Gastroesophageal sphincter (tissue), 4 donors: ENCODE measurements around the gene RBKS. TPM values are rescaled to one million over a fixed set of nuclear protein-coding genes. Genes with fewer than 3 reads are reported as not detected.

Source experiments
- ATAC-seq: fragments of 150-250 bp; one replicate; pipeline ENCODE4 v1.9.1; 2016; ENCODE audit warnings: mild to moderate bottlenecking, moderate library complexity
- H3K27ac ChIP-seq, 4 donors: fragments of 200-600 bp; sonication (generic) in 3 of 4; 1 replicate in 3 of 4; 2 replicates in 1 of 4; pipeline ENCODE4 v1.5.1; 2016 to 2019
- H3K27me3 ChIP-seq: fragments of 200-600 bp; sonication (generic); one replicate; pipeline ENCODE4 v1.5.1; 2019
- H3K36me3 ChIP-seq, 2 donors: fragments of 200-600 bp; sonication (generic); one replicate each; pipeline ENCODE4 v1.5.1; 2019; ENCODE audit warnings: control low read depth in 1 of 2
- H3K4me1 ChIP-seq, 3 donors: fragments of 200-600 bp; sonication (generic); 1 replicate in 2 of 3; 2 replicates in 1 of 3; pipeline ENCODE4 v1.5.1; 2016 to 2019; ENCODE audit warnings: control low read depth in 2 of 3
- H3K4me3 ChIP-seq, 2 donors: fragments of 200-600 bp; sonication (generic); one replicate each; pipeline ENCODE4 v1.5.1; 2019; ENCODE audit warnings: mild to moderate bottlenecking in 1 of 2, moderate library complexity in 1 of 2
- H3K9me3 ChIP-seq, 3 donors: fragments of 200-600 bp; sonication (generic); one replicate each; pipeline ENCODE4 v1.5.1; 2017 to 2019; ENCODE audit warnings: control low read depth in 2 of 3
- CTCF ChIP-seq, 4 experiments: fragments of 200-600 bp in 2 of 4; fragments of 450-650 bp in 2 of 4; sonication (generic) in 1 of 4; IDR thresholded peaks; one replicate each; pipeline ENCODE4 v1.5.1; 2017 to 2019; ENCODE audit warnings: antibody characterized with exemption in 4 of 4, mild to moderate bottlenecking in 2 of 4, moderate library complexity in 2 of 4
- EP300 ChIP-seq: sonication (generic); formaldehyde crosslinking; IDR thresholded peaks from one replicate; pipeline ENCODE4 v1.6.1; 2017; ENCODE audit warnings: antibody characterized with exemption, mild to moderate bottlenecking
- POLR2A ChIP-seq, 2 donors: fragments of 450-650 bp; IDR thresholded peaks; one replicate each; pipeline ENCODE4 v1.6.1; 2017; ENCODE audit warnings: antibody characterized with exemption in 2 of 2, mild to moderate bottlenecking in 2 of 2, moderate library complexity in 1 of 2
- POLR2AphosphoS5 ChIP-seq: sonication (generic); formaldehyde crosslinking; IDR thresholded peaks from one replicate; pipeline ENCODE4 v1.6.1; 2017; ENCODE audit warnings: antibody characterized with exemption
- WGBS, 2 donors: methylation state at CpG; one replicate each; pipeline ENCODE4 v1.1.5; 2018; ENCODE audit warnings: low coverage in 1 of 2; 5-methylcytosine and 5-hydroxymethylcytosine counted together
- total RNA-seq, 4 donors: library from RNA; depleted of rRNA; stranded (reverse); fragments of >200 nt; gene quantifications; one replicate each; pipeline ENCODE4 v1.1.0, GENCODE V29; 2016

The RBKS gene
- total RNA-seq, 4 donors from 2014 or later: 0.81 to 2.4 (median 1.6) TPM

DNA sequence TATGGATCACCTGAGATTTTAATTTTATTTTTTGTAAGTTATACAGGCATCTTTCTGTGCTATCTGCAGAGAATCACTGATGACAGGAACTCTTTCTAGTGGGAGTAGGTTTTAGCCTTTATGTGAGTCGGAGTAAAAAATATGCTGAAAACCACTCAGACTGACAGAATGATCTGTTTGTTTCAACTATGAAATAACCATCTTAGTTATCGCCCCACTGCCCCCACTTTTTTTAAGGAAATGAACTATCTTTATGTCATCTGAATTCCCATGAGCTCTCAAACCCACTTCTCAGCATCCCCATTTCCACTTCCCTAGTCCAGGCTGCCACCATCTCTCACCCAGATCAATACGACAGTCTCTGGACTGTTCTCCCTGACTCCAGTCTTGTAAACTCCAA is 79.7 kb downstream of the RBKS start:
- WGBS, 2 donors: 76 to 83% methylated on average over 2 to 3 of the region's 3 CpGs
- ATAC-seq: no peak
- Histone ChIP-seq H3K27ac (peak overlapping the region in 2 of 4 donors; percentile 38 to 67), H3K4me1 (peaks cover 0 to 14% (median 3%) of the 10 kb centered on the region in 3 donors), H3K4me3 (no peak overlapping the region), H3K27me3 (no peaks in the 10 kb centered on the region), H3K36me3 (no peaks in the 10 kb centered on the region), H3K9me3 (no peaks in the 10 kb centered on the region)
- TF ChIP-seq EP300 (no peak), CTCF (IDR thresholded peaks at IDR 0.05) (no peak), POLR2A (IDR thresholded peaks at IDR 0.05) (no peak), POLR2AphosphoS5 (no peak)

DNA sequence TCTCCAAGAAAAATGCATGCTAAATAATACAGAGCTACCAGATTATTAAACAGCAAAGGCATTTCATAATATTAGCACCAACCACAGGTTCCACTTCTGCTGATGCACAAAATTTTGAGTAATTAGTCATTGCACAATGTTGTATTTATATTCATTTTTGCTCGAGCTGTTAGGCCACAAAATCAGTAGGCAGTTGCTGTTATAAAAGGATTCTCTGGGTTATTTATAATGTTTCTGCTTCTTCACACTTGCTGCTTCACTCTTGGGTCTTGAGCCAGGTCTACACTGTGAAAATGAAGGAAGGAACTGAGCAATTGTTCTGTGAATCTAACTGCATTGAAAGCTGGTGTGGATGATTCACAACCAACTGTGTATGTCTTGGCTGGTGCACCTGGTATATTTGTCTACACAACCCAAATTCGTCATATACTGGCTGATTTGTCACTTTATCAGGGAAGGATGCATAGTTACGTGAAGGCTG is 80.4 kb downstream of the RBKS start:
- Histone ChIP-seq H3K9me3 (no peaks in the 10 kb centered on the region), H3K27me3 (no peaks in the 10 kb centered on the region), H3K4me1 (peaks cover 0 to 14% (median 3%) of the 10 kb centered on the region in 3 donors), H3K27ac (peak overlapping the region; percentile 16 to 67 (median 46)), H3K36me3 (no peaks in the 10 kb centered on the region), H3K4me3 (no peak overlapping the region)
- no peak for TF ChIP-seq CTCF (IDR thresholded peaks at IDR 0.05)
- 16 to 27% methylated on average over 3 of the region's 3 CpGs for WGBS, 2 donors
- ATAC-seq: no peak

DNA sequence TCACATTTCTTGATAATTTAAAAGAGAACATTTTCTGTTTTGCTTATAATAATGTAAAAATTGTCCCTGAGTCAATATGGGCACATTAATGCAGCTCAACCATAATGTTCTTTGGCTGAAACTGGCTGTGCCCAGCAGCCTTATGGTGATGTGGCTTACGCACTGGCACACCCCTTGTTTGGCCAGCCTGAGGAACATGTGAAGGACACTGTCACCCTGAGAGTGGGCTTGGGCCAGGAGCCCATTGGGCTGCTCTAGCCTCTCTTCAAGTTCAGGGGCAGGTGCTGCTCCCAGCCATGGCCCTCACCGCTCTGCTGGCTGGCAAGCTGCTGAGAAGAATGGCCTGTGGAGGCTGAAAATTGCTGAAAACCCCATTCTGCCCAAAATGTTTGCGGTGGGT is 81.2 kb downstream of the RBKS start:
- no peak for TF ChIP-seq POLR2AphosphoS5
- no peak for TF ChIP-seq CTCF (IDR thresholded peaks at IDR 0.05)
- no peak for TF ChIP-seq POLR2A (IDR thresholded peaks at IDR 0.05)
- TF ChIP-seq EP300: no peak
- peak overlapping the region in 2 of 4 donors; percentile 38 to 55 for H3K27ac ChIP-seq
- H3K9me3 ChIP-seq: no peaks in the 10 kb centered on the region
- no peak overlapping the region for H3K4me3 ChIP-seq
- WGBS, 2 donors: 83 to 94% methylated on average over 1 to 3 of the region's 3 CpGs
- no peaks in the 10 kb centered on the region for H3K27me3 ChIP-seq
- ATAC-seq: no peak
- H3K4me1 ChIP-seq: peaks cover 0 to 14% (median 3%) of the 10 kb centered on the region in 3 donors
- no peaks in the 10 kb centered on the region for H3K36me3 ChIP-seq

GRCh38 chr2:27808418-27808817 is 81.8 kb downstream of the RBKS start:
- peak overlapping the region in 1 of 4 donors; percentile 55 for H3K27ac ChIP-seq

More at GRCh38 chr2:27808418-27808817, 81.8 kb downstream of the RBKS start:
- no peaks in the 10 kb centered on the region for H3K36me3 ChIP-seq
- no peak for ATAC-seq
- H3K27me3 ChIP-seq: no peaks in the 10 kb centered on the region
- no peak overlapping the region for H3K4me3 ChIP-seq
- H3K4me1 ChIP-seq: peaks cover 0 to 14% (median 3%) of the 10 kb centered on the region in 3 donors
- H3K9me3 ChIP-seq: no peaks in the 10 kb centered on the region
- no peak for TF ChIP-seq EP300
- no peak for TF ChIP-seq POLR2AphosphoS5
- TF ChIP-seq POLR2A (IDR thresholded peaks at IDR 0.05): no peak
- TF ChIP-seq CTCF (IDR thresholded peaks at IDR 0.05): no peak
- WGBS, 2 donors: 83 to 89% methylated on average over 1 to 2 of the region's 2 CpGs
